K562 (cell line): ENCODE data around the gene RIT2. TPM values are rescaled to one million over a fixed set of nuclear protein-coding genes. Genes with fewer than 3 reads are reported as not detected.

Experiments
- ATAC-seq: fragments of 200-7000 bp; cut with Tn5 transposase; 3 replicates; pipeline ENCODE4 v1.9.1; 2020; ENCODE audit warnings: moderate library complexity
- BruUV-seq: library from RNA; stranded (reverse); fragments of 400-500 nt; replicated peaks from 2 replicates; lab custom pipeline; 2021; lab: Mats Ljungman, UMichigan
- CTCF ChIA-PET: fragments of 300-600 bp; formaldehyde crosslinking; extraction: SDS; loops from one replicate; lab custom pipeline; 2021; ENCODE audit warnings: low intra/inter-chr PET ratio; lab: Yijun Ruan, JAX
- POLR2A ChIA-PET: fragments of 300-600, 350-650 bp; sonication (Branson Sonifier 250); formaldehyde crosslinking; extraction: SDS; loops from one replicate; lab custom pipeline; 2021; ENCODE audit warnings: antibody characterized with exemption, inconsistent platforms; lab: Yijun Ruan, JAX
- DNase-seq, 4 experiments: peaks; one replicate each; pipeline versions ENCODE4 v3.0.0 to v3.0.0-alpha.2; 2011 to 2018; ENCODE audit warnings: low spot score in 3 of 4, mixed read lengths in 3 of 4; ENCODE audit errors: extremely low read depth in 1 of 4
- FAIRE-seq: peaks from 2 replicates; lab custom pipeline; 2011; peaks lifted over from hg19 to GRCh38; lab: Jason Lieb, UNC
- H2AFZ ChIP-seq: 2 replicates; pipeline ENCODE4 v1.6.0; 2011; ENCODE audit warnings: low read depth, low read length, control low read depth, inconsistent platforms
- H3K27ac ChIP-seq: fragments of 200-600 bp; 3 replicates; pipeline ENCODE4 v1.8.0; 2011; ENCODE audit warnings: low read depth, mild to moderate bottlenecking, control low read depth, inconsistent platforms, low read length, moderate library complexity, mixed read lengths; ENCODE audit errors: extremely low read depth
- H3K27me3 ChIP-seq, 2 experiments: fragments of 300-600 bp in 1 of 2; 2 replicates in 1 of 2; 3 replicates in 1 of 2; pipeline versions ENCODE4 v1.6.0 to v1.8.0; 2011; ENCODE audit warnings: inconsistent platforms in 2 of 2, low read length in 2 of 2, mild to moderate bottlenecking in 1 of 2, mixed read lengths in 1 of 2, moderate library complexity in 1 of 2; ENCODE audit not compliant: control insufficient read depth in 2 of 2, insufficient read depth in 2 of 2
- H3K36me3 ChIP-seq: fragments of 300-600 bp; 3 replicates; pipeline ENCODE4 v1.8.0; 2011; ENCODE audit warnings: mild to moderate bottlenecking, low read length, inconsistent platforms; ENCODE audit not compliant: control insufficient read depth, insufficient read depth
- H3K4me1 ChIP-seq, 2 experiments: fragments of 200-600 bp in 1 of 2; replicated peaks in 1 of 2; 2 replicates in 1 of 2; 3 replicates in 1 of 2; pipeline versions ENCODE4 v1.5.1 to v1.8.0; 2011; ENCODE audit warnings: inconsistent platforms in 2 of 2, low read length in 2 of 2, mild to moderate bottlenecking in 1 of 2, mixed read lengths in 1 of 2, moderate library complexity in 1 of 2; ENCODE audit not compliant: control insufficient read depth in 2 of 2, insufficient read depth in 2 of 2
- H3K4me2 ChIP-seq: 2 replicates; pipeline ENCODE4 v1.6.1; 2011; ENCODE audit warnings: low read length, control low read depth, inconsistent platforms, mixed read lengths; ENCODE audit not compliant: insufficient read depth
- H3K4me3 ChIP-seq: fragments of 200-600 bp; sonication (generic), shearing (Covaris generic); 2 replicates; pipeline ENCODE4 v1.5.1; 2016; ENCODE audit warnings: control low read depth, inconsistent platforms
- H3K79me2 ChIP-seq: fragments of 200-600 bp; 3 replicates; pipeline ENCODE4 v1.8.0; 2011; ENCODE audit warnings: low read length, inconsistent platforms; ENCODE audit not compliant: control insufficient read depth, insufficient read depth
- H3K9ac ChIP-seq, 2 experiments: 2 replicates each; pipeline versions ENCODE4 v1.6.0 to v1.6.1; 2011; ENCODE audit warnings: low read depth in 2 of 2, low read length in 2 of 2, control low read depth in 1 of 2, inconsistent platforms in 1 of 2, mild to moderate bottlenecking in 1 of 2, mixed read lengths in 1 of 2; ENCODE audit not compliant: insufficient read depth in 1 of 2
- H3K9me1 ChIP-seq: one replicate; pipeline ENCODE4 v1.6.0; 2011; ENCODE audit warnings: inconsistent platforms, mild to moderate bottlenecking, low read length, moderate library complexity; ENCODE audit not compliant: control insufficient read depth, insufficient read depth
- H3K9me3 ChIP-seq: replicated peaks from 2 replicates; pipeline ENCODE4 v1.5.1; 2011; ENCODE audit warnings: low read depth, low read length, inconsistent platforms; ENCODE audit not compliant: control insufficient read depth, insufficient read depth
- H4K20me1 ChIP-seq: replicated peaks from 2 replicates; pipeline ENCODE4 v1.6.1; 2011; ENCODE audit warnings: low read length, inconsistent platforms, mixed read lengths; ENCODE audit not compliant: control insufficient read depth, insufficient read depth
- E2F6 ChIP-seq, 2 experiments: IDR thresholded peaks; 2 replicates each; pipeline ENCODE4 v1.6.1; 2011; ENCODE audit warnings: borderline replicate concordance in 1 of 2, control low read depth in 1 of 2, low read depth in 1 of 2, low read length in 1 of 2, mild to moderate bottlenecking in 1 of 2, mixed read lengths in 1 of 2, moderate library complexity in 1 of 2; ENCODE audit not compliant: insufficient read depth in 1 of 2, insufficient read length in 1 of 2, poor library complexity in 1 of 2, severe bottlenecking in 1 of 2; ENCODE audit errors: extremely low read depth in 1 of 2
- HMG20A ChIP-seq: fragments of 450-650 bp; formaldehyde crosslinking; conservative IDR thresholded peaks from 2 replicates; pipeline ENCODE4 v1.4.0; 2020; ENCODE audit warnings: mild to moderate bottlenecking, mixed read lengths
- HNRNPH1 ChIP-seq: fragments of 200-400 bp; formaldehyde crosslinking; optimal IDR thresholded peaks from 2 replicates; pipeline ENCODE3; 2017; ENCODE audit warnings: low read depth, mild to moderate bottlenecking, low read length, moderate library complexity
- KLF6 ChIP-seq: fragments of 250-450 bp; sonication (Bioruptor Pico); IDR thresholded peaks from 2 replicates; pipeline ENCODE4 v1.4.0; 2020; ENCODE audit warnings: mild to moderate bottlenecking, moderate library complexity, borderline replicate concordance
- NUFIP1 ChIP-seq: fragments of 450-650 bp; IDR thresholded peaks from 2 replicates; pipeline ENCODE4 v1.6.1; 2018; ENCODE audit not compliant: partially characterized antibody
- PURB ChIP-seq: sonication (generic); formaldehyde crosslinking; IDR thresholded peaks from 2 replicates; pipeline ENCODE4 v1.9.0; 2021; ENCODE audit warnings: low read depth, mild to moderate bottlenecking, missing genetic modification reagents
- RBM34 ChIP-seq: fragments of 200-400 bp; formaldehyde crosslinking; IDR thresholded peaks from 2 replicates; pipeline ENCODE4 v1.6.1; 2018; ENCODE audit warnings: low read length, borderline replicate concordance; ENCODE audit not compliant: insufficient read depth
- RFX7 ChIP-seq: fragments of 250-450 bp; sonication (Bioruptor Pico); IDR thresholded peaks from 2 replicates; pipeline ENCODE4 v1.5.1; 2021; ENCODE audit warnings: mild to moderate bottlenecking
- SETDB1 ChIP-seq: IDR thresholded peaks from one replicate; pipeline ENCODE4 v1.6.1; 2012; ENCODE audit warnings: low read length, control low read depth, inconsistent platforms
- ZBTB1 ChIP-seq: sonication (generic); formaldehyde crosslinking; IDR thresholded peaks from 2 replicates; pipeline ENCODE4 v1.8.1; 2023; ENCODE audit warnings: missing genetic modification reagents, low read depth, mild to moderate bottlenecking, borderline replicate concordance
- ZNF232 ChIP-seq: sonication (generic); formaldehyde crosslinking; IDR thresholded peaks from 2 replicates; pipeline ENCODE4 v1.8.0; 2022; ENCODE audit warnings: mild to moderate bottlenecking, missing genetic modification reagents
- ZNF561 ChIP-seq: fragments of 450-650 bp; formaldehyde crosslinking; conservative IDR thresholded peaks from 2 replicates; pipeline ENCODE4 v1.4.0; 2020; ENCODE audit warnings: mild to moderate bottlenecking, moderate library complexity
- ZNF75A ChIP-seq: fragments of 450-650 bp; formaldehyde crosslinking; IDR thresholded peaks from 2 replicates; pipeline ENCODE4 v1.4.0; 2020; ENCODE audit warnings: mild to moderate bottlenecking
- ZNF77 ChIP-seq: fragments of 250-450 bp; sonication (Bioruptor Pico); IDR thresholded peaks from 2 replicates; pipeline ENCODE4 v1.5.0; 2020
- WGBS: fragments of 100-300 bp; shearing (Covaris generic); methylation state at CpG from one replicate; pipeline ENCODE4 v1.1.6; 2016; ENCODE audit warnings: low coverage, mixed read lengths; ENCODE audit not compliant: insufficient coverage; ENCODE audit errors: missing lambda C conversion rate; 5-methylcytosine and 5-hydroxymethylcytosine counted together
- in situ Hi-C: fragments of 300-500 bp; cut with MboI; formaldehyde crosslinking; loops from 4 replicates; pipeline ENCODE4 v1.15.0; 2018; ENCODE audit warnings: inconsistent platforms, mixed read lengths
- intact Hi-C: fragments of 100-400 bp; cut with micrococcal nuclease; formaldehyde crosslinking; loops from 2 replicates; pipeline ENCODE4 v1.14.2; 2022
- polyA plus RNA-seq, 8 experiments: library from polyadenylated mRNA; depleted of rRNA in 4 of 8; stranded (reverse) in 5 of 8; unstranded in 3 of 8; fragments of >200 nt; fragmentation: Nextera tagmentation in 2 of 8; fragmentation: Illumina TruSeq in 1 of 8; extraction: Ambion mirVana in 2 of 8; extraction: Trizol in 1 of 8; gene quantifications; 2 replicates each; pipeline versions ENCODE4 v1.2.1 to v1.2.3, GENCODE V29; 2011 to 2014; ENCODE audit warnings: inconsistent platforms in 1 of 8, missing spikeins in 1 of 8
- total RNA-seq, 7 experiments: library from RNA; depleted of rRNA in 6 of 7; stranded (reverse); fragments of >200 nt in 6 of 7; fragmentation: Illumina TruSeq in 2 of 7; extraction: Trizol in 2 of 7; gene quantifications; 2 replicates each; pipeline versions ENCODE4 v1.2.1 to v1.2.3, GENCODE V29; 2011 to 2021; ENCODE audit warnings: low replicate concordance in 1 of 7
- TF ChIP-seq, protein P1 (sequence below), 3 experiments: fragments of 200-800 bp in 1 of 3; sonication (Bioruptor generic) in 1 of 3; sonication (generic) in 1 of 3; formaldehyde crosslinking in 1 of 3; IDR thresholded peaks; 2 replicates each; pipeline versions ENCODE4 v1.6.1 to v1.8.0; 2016 to 2022; ENCODE audit warnings: mild to moderate bottlenecking in 2 of 3, missing compliant biosample characterization in 2 of 3, missing genetic modification characterization in 2 of 3, missing genetic modification reagents in 1 of 3
- TF ChIP-seq, protein P2 (sequence below): fragments of 250-450 bp; sonication (Bioruptor Pico); IDR thresholded peaks from 2 replicates; pipeline ENCODE4 v1.4.0; 2020; ENCODE audit warnings: mild to moderate bottlenecking, moderate library complexity, borderline replicate concordance

Gene RIT2
- total and polyA plus RNA-seq, 9 of the 15 experiments (the other 6 are each of a cell fraction or from before 2014, with no cell fraction given): not detected

DNA sequence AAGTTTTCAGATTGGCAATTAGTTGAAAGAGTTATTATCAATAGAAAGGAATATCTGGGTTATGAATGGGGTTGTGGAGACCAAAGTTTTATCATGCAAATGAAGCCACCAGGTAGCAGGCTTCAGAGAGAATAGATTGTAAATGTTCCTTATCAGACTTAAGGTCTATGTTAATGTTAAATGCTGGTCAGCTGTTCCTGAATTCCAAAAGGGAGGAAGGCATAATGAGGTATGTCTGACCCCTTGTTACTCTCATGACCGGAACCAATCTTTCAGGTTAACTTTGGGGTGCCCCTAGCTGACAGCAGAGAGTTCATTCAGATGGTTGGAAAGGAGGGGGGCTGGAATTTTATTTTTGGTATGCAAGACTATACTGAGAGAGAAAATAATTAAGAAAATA is 47.9 kb downstream of the RIT2 start:
- FAIRE-seq (no peak), DNase-seq (no peak), ATAC-seq (no peak)
- Histone ChIP-seq H3K4me3 (no peak overlapping the region), H3K4me2 (no peak overlapping the region), H4K20me1 (no peaks in the 10 kb centered on the region), H3K36me3 (no peaks in the 10 kb centered on the region), H3K4me1 (no peaks in the 10 kb centered on the region), H2AFZ (no peak overlapping the region), H3K9me3 (no peaks in the 10 kb centered on the region), H3K27me3 (no peaks in the 10 kb centered on the region), H3K27ac (no peak overlapping the region), H3K9ac (no peak overlapping the region), H3K79me2 (no peaks in the 10 kb centered on the region), H3K9me1 (no peaks in the 10 kb centered on the region)
- intact Hi-C loops (no loop called here), in situ Hi-C loops (no loop called here)
- no TSS peak for BruUV-seq
- CTCF ChIA-PET: no interaction called here
- POLR2A ChIA-PET: no interaction called here
- 0% methylated on average over 1 of the region's 1 CpG for WGBS
- TF ChIP-seq RFX7: no peak
- TF ChIP-seq, protein P1, sequence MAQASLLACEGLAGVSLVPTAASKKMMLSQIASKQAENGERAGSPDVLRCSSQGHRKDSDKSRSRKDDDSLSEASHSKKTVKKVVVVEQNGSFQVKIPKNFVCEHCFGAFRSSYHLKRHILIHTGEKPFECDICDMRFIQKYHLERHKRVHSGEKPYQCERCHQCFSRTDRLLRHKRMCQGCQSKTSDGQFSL (CRISPR knock-in tag; IDR thresholded peaks at IDR 0.05): no peak
- TF ChIP-seq, protein P1 (tag; IDR thresholded peaks at IDR 0.05): no peak
- TF ChIP-seq RBM34: no peak
- no peak for TF ChIP-seq HMG20A (CRISPR knock-in tag)
- no peak for TF ChIP-seq ZNF232 (CRISPR knock-in tag)
- TF ChIP-seq PURB (CRISPR knock-in tag): no peak
- no peak for TF ChIP-seq ZNF77 (CRISPR knock-in tag)
- no peak for TF ChIP-seq NUFIP1
- TF ChIP-seq SETDB1: no peak
- TF ChIP-seq ZNF75A (CRISPR knock-in tag): no peak
- TF ChIP-seq KLF6 (CRISPR knock-in tag): no peak
- TF ChIP-seq ZBTB1 (CRISPR knock-in tag): no peak
- TF ChIP-seq ZNF561 (CRISPR knock-in tag): no peak
- TF ChIP-seq, protein P2, sequence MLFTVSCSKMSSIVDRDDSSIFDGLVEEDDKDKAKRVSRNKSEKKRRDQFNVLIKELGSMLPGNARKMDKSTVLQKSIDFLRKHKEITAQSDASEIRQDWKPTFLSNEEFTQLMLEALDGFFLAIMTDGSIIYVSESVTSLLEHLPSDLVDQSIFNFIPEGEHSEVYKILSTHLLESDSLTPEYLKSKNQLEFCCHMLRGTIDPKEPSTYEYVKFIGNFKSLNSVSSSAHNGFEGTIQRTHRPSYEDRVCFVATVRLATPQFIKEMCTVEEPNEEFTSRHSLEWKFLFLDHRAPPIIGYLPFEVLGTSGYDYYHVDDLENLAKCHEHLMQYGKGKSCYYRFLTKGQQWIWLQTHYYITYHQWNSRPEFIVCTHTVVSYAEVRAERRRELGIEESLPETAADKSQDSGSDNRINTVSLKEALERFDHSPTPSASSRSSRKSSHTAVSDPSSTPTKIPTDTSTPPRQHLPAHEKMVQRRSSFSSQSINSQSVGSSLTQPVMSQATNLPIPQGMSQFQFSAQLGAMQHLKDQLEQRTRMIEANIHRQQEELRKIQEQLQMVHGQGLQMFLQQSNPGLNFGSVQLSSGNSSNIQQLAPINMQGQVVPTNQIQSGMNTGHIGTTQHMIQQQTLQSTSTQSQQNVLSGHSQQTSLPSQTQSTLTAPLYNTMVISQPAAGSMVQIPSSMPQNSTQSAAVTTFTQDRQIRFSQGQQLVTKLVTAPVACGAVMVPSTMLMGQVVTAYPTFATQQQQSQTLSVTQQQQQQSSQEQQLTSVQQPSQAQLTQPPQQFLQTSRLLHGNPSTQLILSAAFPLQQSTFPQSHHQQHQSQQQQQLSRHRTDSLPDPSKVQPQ (CRISPR knock-in tag): no peak
- no peak for TF ChIP-seq E2F6 (IDR thresholded peaks at IDR 0.05; ENCODE audit: borderline replicate concordance in 1 of 2, extremely low read depth in 1 of 2, insufficient read depth in 1 of 2, insufficient read length in 1 of 2, low read depth in 1 of 2, low read length in 1 of 2, poor library complexity in 1 of 2, severe bottlenecking in 1 of 2)
- no peak for TF ChIP-seq HNRNPH1
